22Rv1 (cell line): ENCODE measurements around the gene GPD1.

ENCODE experiments used
- H3K27ac ChIP-seq: fragments of 450-650 bp; 2 replicates; pipeline ENCODE4 v1.5.1; 2017
- CTCF ChIP-seq: fragments of 450-650 bp; IDR thresholded peaks from 2 replicates; pipeline ENCODE4 v1.5.1; 2017; ENCODE audit warnings: mild to moderate bottlenecking
- ZFX ChIP-seq: fragments of 450-650 bp; IDR thresholded peaks from 2 replicates; pipeline ENCODE4 v1.6.1; 2017; ENCODE audit warnings: antibody characterized with exemption, borderline replicate concordance

GPD1 gene

GRCh38 chr12:50156641-50157040 is 52.8 kb downstream of the GPD1 start:
- no peak overlapping the region for H3K27ac ChIP-seq
- TF ChIP-seq CTCF (no peak), ZFX (no peak)

- no peak overlapping the region for H3K27ac ChIP-seq
- no peak for TF ChIP-seq CTCF
- no peak for TF ChIP-seq ZFX
Observed at GRCh38 chr12:50157259-50157658, 53.5 kb downstream of the GPD1 start.

- H3K27ac ChIP-seq: no peak overlapping the region
- TF ChIP-seq CTCF (no peak), ZFX (no peak)
Observed at GRCh38 chr12:50160643-50161042, 56.8 kb downstream of the GPD1 start.
